ENCODE data around the gene CAPN5.

Gene CAPN5

GRCh38 chr11:77074205-77074604, 7.4 kb downstream of the CAPN5 start:
- Histone ChIP-seq H3K27ac (peak overlapping the region; percentile 91 to 94), H3K4me3 (no peak overlapping the region)
- TF ChIP-seq, protein P1, sequence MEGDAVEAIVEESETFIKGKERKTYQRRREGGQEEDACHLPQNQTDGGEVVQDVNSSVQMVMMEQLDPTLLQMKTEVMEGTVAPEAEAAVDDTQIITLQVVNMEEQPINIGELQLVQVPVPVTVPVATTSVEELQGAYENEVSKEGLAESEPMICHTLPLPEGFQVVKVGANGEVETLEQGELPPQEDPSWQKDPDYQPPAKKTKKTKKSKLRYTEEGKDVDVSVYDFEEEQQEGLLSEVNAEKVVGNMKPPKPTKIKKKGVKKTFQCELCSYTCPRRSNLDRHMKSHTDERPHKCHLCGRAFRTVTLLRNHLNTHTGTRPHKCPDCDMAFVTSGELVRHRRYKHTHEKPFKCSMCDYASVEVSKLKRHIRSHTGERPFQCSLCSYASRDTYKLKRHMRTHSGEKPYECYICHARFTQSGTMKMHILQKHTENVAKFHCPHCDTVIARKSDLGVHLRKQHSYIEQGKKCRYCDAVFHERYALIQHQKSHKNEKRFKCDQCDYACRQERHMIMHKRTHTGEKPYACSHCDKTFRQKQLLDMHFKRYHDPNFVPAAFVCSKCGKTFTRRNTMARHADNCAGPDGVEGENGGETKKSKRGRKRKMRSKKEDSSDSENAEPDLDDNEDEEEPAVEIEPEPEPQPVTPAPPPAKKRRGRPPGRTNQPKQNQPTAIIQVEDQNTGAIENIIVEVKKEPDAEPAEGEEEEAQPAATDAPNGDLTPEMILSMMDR (IDR thresholded peaks at IDR 0.05), result no peak
- DNase-seq (ENCODE audit: low spot score), result peak; percentile 64

DNA sequence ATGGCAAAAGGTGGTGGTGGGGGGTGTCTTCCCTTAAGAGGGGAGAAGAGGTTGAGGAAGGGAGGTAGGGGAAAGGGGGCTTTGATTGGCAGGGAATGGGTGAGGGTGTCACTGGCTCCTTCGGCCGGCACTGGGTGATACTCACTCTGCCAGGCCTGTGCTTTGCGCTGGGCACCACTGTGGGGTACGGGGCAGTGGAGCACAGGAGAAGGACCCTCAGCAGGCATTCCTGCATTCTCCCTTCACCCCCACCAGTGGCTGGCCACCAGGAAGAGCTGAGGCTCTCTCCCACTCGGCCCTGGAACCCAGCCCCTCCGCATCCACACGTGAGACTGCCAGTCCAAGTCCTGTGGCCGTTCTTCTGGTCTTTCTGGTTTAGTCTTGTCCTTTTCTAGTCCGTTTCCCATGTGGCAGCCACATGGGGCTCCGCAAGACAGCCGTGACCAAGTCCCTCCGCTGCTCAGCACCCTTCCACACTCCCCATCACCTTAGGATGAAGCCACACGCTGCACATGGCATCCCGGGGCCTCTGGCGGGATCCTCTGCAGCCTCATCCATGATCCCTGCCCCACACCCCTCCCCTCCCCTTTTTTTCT, 8.0 kb downstream of the CAPN5 start:
- DNase-seq (ENCODE audit: low spot score), result peak; percentile 71
- peak overlapping the region; percentile 91 to 94 for H3K27ac ChIP-seq
- TF ChIP-seq, protein P1 (IDR thresholded peaks at IDR 0.05), result no peak
- H3K4me3 ChIP-seq, result no peak overlapping the region

GRCh38 chr11:77075425-77075905, 8.7 kb downstream of the CAPN5 start:
- Histone ChIP-seq H3K4me3 (no peak overlapping the region), H3K27ac (peak overlapping the region; percentile 91 to 94)
- peak; percentile 63 for DNase-seq (ENCODE audit: low spot score)
- TF ChIP-seq, protein P1 (IDR thresholded peaks at IDR 0.05), result no peak

GRCh38 chr11:77079666-77080065, 12.9 kb downstream of the CAPN5 start:
- DNase-seq (ENCODE audit: low spot score), result no peak
- H3K4me3 ChIP-seq, result no peak overlapping the region
- H3K27ac ChIP-seq, result no peak overlapping the region
- TF ChIP-seq, protein P1 (IDR thresholded peaks at IDR 0.05), result no peak

DNA sequence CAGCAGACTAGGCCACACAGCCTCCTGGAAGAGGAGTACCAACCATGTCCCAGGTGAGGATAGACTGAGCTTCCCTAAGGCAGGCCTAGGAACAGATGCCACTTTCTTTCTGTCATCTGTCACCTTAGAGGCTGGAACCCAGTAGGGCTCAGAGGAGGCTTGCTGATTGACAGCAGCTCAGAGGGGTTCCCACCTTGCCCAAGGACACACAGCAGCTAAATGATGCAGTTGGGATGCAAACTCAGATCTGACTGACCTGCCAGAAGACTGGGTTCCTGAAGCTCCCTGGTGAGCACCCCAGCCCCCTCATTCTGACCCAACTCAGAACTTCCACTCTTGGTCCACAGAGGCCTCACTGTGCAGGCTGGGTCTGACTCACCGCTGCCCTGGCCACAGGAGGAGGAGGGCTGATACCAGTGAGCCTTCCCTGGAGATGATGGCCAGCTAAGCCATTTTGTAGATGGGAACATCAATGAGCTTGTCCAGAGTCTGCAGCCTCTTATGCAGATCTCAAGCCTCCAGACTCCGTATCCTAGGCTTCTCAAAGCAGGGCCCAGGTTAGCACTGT, 14.0 kb downstream of the CAPN5 start:
- TF ChIP-seq, protein P1 (IDR thresholded peaks at IDR 0.05), result no peak
- DNase-seq (ENCODE audit: low spot score), result no peak
- Histone ChIP-seq H3K4me3 (no peak overlapping the region), H3K27ac (no peak overlapping the region)

DNA sequence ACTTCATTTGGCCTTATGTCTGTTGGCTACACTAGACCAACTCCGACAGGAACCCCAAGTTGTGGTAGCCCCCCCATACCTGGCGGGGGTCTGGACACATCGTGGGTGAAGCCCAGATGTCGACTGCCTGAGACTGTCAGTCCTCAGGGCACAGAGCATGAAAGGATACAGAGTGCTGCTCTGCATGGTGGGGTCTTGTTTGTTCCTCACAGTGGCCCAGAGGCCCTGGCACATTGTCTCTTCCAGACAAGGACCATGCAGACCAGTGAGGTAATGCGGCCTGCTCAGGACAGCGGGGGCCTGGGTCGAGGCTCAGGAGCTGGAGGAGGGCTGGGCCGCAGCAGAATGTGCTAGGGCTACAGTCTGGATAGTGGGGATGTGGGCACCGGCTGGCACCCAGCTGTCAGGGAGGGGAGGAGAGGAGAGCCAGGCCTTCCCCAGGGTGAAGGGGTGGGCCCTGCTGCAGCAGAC, 14.6 kb downstream of the CAPN5 start:
- Histone ChIP-seq H3K4me3 (no peak overlapping the region), H3K27ac (no peak overlapping the region)
- DNase-seq (ENCODE audit: low spot score), result no peak
- TF ChIP-seq, protein P1 (IDR thresholded peaks at IDR 0.05), result no peak
